ENCODE results near the gene TAF4.

TAF4 gene

GRCh38 chr20:61954276-61955021 is 111.2 kb downstream of the TAF4 start:
- TF ChIP-seq PATZ1 (CRISPR knock-in tag; IDR thresholded peaks at IDR 0.05; ENCODE audit: borderline replicate concordance) (no peak), OSR1 (CRISPR knock-in tag; IDR thresholded peaks at IDR 0.05) (no peak), CREB5 (CRISPR knock-in tag; IDR thresholded peaks at IDR 0.05; ENCODE audit: low read depth) (no peak), ARNTL (CRISPR knock-in tag; IDR thresholded peaks at IDR 0.05; ENCODE audit: borderline replicate concordance, low read depth) (no peak), GLIS3 (CRISPR knock-in tag; IDR thresholded peaks at IDR 0.05) (no peak), ISL1 (CRISPR knock-in tag; IDR thresholded peaks at IDR 0.05) (no peak), ZNF70 (CRISPR knock-in tag; IDR thresholded peaks at IDR 0.05) (no peak)
- TF ChIP-seq, protein P1, sequence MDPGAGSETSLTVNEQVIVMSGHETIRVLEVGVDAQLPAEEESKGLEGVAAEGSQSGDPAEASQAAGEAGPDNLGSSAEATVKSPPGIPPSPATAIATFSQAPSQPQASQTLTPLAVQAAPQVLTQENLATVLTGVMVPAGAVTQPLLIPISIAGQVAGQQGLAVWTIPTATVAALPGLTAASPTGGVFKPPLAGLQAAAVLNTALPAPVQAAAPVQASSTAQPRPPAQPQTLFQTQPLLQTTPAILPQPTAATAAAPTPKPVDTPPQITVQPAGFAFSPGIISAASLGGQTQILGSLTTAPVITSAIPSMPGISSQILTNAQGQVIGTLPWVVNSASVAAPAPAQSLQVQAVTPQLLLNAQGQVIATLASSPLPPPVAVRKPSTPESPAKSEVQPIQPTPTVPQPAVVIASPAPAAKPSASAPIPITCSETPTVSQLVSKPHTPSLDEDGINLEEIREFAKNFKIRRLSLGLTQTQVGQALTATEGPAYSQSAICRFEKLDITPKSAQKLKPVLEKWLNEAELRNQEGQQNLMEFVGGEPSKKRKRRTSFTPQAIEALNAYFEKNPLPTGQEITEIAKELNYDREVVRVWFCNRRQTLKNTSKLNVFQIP (CRISPR knock-in tag; IDR thresholded peaks at IDR 0.05; ENCODE audit: borderline replicate concordance, low read depth), result no peak
- ATAC-seq, result no peak

- ATAC-seq, result no peak
- TF ChIP-seq, protein P1 (CRISPR knock-in tag; IDR thresholded peaks at IDR 0.05; ENCODE audit: borderline replicate concordance, low read depth), result no peak
- TF ChIP-seq, protein P2, sequence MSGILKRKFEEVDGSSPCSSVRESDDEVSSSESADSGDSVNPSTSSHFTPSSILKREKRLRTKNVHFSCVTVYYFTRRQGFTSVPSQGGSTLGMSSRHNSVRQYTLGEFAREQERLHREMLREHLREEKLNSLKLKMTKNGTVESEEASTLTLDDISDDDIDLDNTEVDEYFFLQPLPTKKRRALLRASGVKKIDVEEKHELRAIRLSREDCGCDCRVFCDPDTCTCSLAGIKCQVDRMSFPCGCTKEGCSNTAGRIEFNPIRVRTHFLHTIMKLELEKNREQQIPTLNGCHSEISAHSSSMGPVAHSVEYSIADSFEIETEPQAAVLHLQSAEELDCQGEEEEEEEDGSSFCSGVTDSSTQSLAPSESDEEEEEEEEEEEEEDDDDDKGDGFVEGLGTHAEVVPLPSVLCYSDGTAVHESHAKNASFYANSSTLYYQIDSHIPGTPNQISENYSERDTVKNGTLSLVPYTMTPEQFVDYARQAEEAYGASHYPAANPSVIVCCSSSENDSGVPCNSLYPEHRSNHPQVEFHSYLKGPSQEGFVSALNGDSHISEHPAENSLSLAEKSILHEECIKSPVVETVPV (CRISPR knock-in tag; IDR thresholded peaks at IDR 0.05), result no peak
- TF ChIP-seq ZC3H10 (CRISPR knock-in tag; IDR thresholded peaks at IDR 0.05) (no peak), TSHZ2 (CRISPR knock-in tag; IDR thresholded peaks at IDR 0.05) (no peak), CREB5 (CRISPR knock-in tag; IDR thresholded peaks at IDR 0.05; ENCODE audit: low read depth) (no peak)
Measured at GRCh38 chr20:61953037-61954021, 112.4 kb downstream of the TAF4 start.
